ENCODE results near the gene MUC20. TPM values are rescaled to one million over a fixed set of nuclear protein-coding genes. Genes with fewer than 3 reads are reported as not detected.

The MUC20 gene
- total and polyA plus RNA-seq, 2 of the 8 experiments (the other 6 are each of a cell fraction or from before 2014, with no cell fraction given), result 0.24 to 0.26 TPM

GRCh38 chr3:195703776-195704175 is 17.0 kb upstream of the MUC20 start:
- no peaks in the 10 kb centered on the region for H3K79me2 ChIP-seq (ENCODE audit: control insufficient read depth in 1 of 2, insufficient read depth in 2 of 2, low read length in 2 of 2)
- H2BK15ac ChIP-seq (ENCODE audit: low read length), result no peak overlapping the region
- H3K4me2 ChIP-seq (ENCODE audit: insufficient read depth in 1 of 2, low read depth in 2 of 2, low read length in 2 of 2), result no peak overlapping the region
- no peak overlapping the region for H2BK12ac ChIP-seq (ENCODE audit: low read depth, low read length)
- no peak overlapping the region for H2AFZ ChIP-seq (ENCODE audit: low read length)
- H3K79me1 ChIP-seq (ENCODE audit: low read depth, low read length), result no peaks in the 10 kb centered on the region
- H3K4me1 ChIP-seq (replicated peaks in 1 of 4; ENCODE audit: control insufficient read depth in 3 of 4, insufficient read depth in 4 of 4, low read length in 3 of 4), result peaks cover 0 to 10% (median 7%) of the 10 kb centered on the region in 4 experiments
- H2AK5ac ChIP-seq (ENCODE audit: low read depth, low read length), result no peak overlapping the region
- H4K5ac ChIP-seq (ENCODE audit: insufficient read length, low read depth, low read length), result no peak overlapping the region
- no peak overlapping the region for H2BK5ac ChIP-seq (ENCODE audit: low read depth, low read length)
- no peak for FAIRE-seq
- DNase-seq (ENCODE audit: low read depth in 1 of 2, low spot score in 2 of 2), result no peak
- H4K91ac ChIP-seq (replicated peaks; ENCODE audit: insufficient read length, low read length), result no peak overlapping the region
- H3K9ac ChIP-seq (replicated peaks in 1 of 4; ENCODE audit: extremely low read depth in 1 of 4, low read depth in 3 of 4, low read length in 3 of 4), result no peak overlapping the region
- H3K23me2 ChIP-seq (ENCODE audit: low read depth, low read length), result no peaks in the 10 kb centered on the region
- no peak overlapping the region for H3K56ac ChIP-seq (replicated peaks; ENCODE audit: insufficient read length, low read depth, low read length)
- H3K27me3 ChIP-seq (replicated peaks in 1 of 4; ENCODE audit: control insufficient read depth in 3 of 4, extremely low read depth in 1 of 4, insufficient read depth in 3 of 4, low read length in 3 of 4), result no peaks in the 10 kb centered on the region
- no peak overlapping the region for H2BK20ac ChIP-seq (ENCODE audit: low read length)
- no peaks in the 10 kb centered on the region; a peak in 1 of 8 replicates for H3K36me3 ChIP-seq (ENCODE audit: control insufficient read depth in 2 of 4, insufficient read depth in 4 of 4, low read length in 3 of 4)
- H2BK120ac ChIP-seq (replicated peaks; ENCODE audit: low read depth, low read length), result no peak overlapping the region
- H4K20me1 ChIP-seq (replicated peaks in 1 of 2; ENCODE audit: control insufficient read depth in 1 of 2, insufficient read depth in 2 of 2, low read length in 2 of 2), result no peaks in the 10 kb centered on the region
- no peaks in the 10 kb centered on the region for H3K9me3 ChIP-seq (ENCODE audit: insufficient read depth in 2 of 2, low read depth in 1 of 2, low read length in 1 of 2)
- H3K27ac ChIP-seq (ENCODE audit: low read depth, low read length), result no peak overlapping the region
- ChIA-PET CTCF (ENCODE audit: partially characterized antibody) (interaction anchor here (0.6 to 1.8 kb wide), 5 partner anchors 11 to 1784 kb away, joined by 3 to 6 read pairs (median 4); no protein-coding TSS in a partner anchor), POLR2A (ENCODE audit: partially characterized antibody) (no interaction called here)
- WGBS, 2 experiments (ENCODE audit: extremely low coverage in 1 of 2, insufficient coverage in 1 of 2, insufficient read length in 1 of 2, insufficient replicate concordance in 2 of 2, low coverage in 1 of 2, low lambda C conversion rate in 2 of 2, missing lambda C conversion rate in 1 of 2), result 93% methylated on average over 5 of the region's 5 CpGs; no CpG with 5 or more reads in 1 of the 2 experiments
- no peak overlapping the region for H3K18ac ChIP-seq (ENCODE audit: extremely low read depth, low read length)
- H3K23ac ChIP-seq (ENCODE audit: insufficient read length), result no peak overlapping the region
- no peak overlapping the region for H3K4me3 ChIP-seq (ENCODE audit: extremely low read depth in 1 of 4, insufficient read depth in 2 of 4, low read depth in 3 of 4, low read length in 4 of 4)
- H3K4ac ChIP-seq (replicated peaks; ENCODE audit: insufficient read length, low read depth, low read length), result no peak overlapping the region
- no peak overlapping the region for H4K8ac ChIP-seq (ENCODE audit: extremely low read depth, insufficient read depth, low read length)
- H3K14ac ChIP-seq (ENCODE audit: insufficient read length), result no peak overlapping the region
- TF ChIP-seq RXRA (IDR thresholded peaks at IDR 0.05; ENCODE audit: insufficient read depth, low read depth, low read length), result no peak
- no peak for TF ChIP-seq SP4 (IDR thresholded peaks at IDR 0.05; ENCODE audit: low read length)
- no peak for TF ChIP-seq SIN3A (conservative IDR thresholded peaks at IDR 0.05 in 1 of 2, IDR thresholded peaks at IDR 0.05 in 1 of 2; ENCODE audit: low read depth in 1 of 2, low read length in 2 of 2)
- TF ChIP-seq KDM4A (IDR thresholded peaks at IDR 0.05; ENCODE audit: low read depth, low read length, severe bottlenecking), result no peak
- TF ChIP-seq ASH2L (IDR thresholded peaks at IDR 0.05; ENCODE audit: low read length), result no peak
- TF ChIP-seq YY1 (IDR thresholded peaks at IDR 0.05; ENCODE audit: low read depth, low read length), result no peak
- TF ChIP-seq HDAC2 (IDR thresholded peaks at IDR 0.05; ENCODE audit: borderline replicate concordance in 1 of 2, low read depth in 2 of 2, low read length in 2 of 2), result no peak
- TF ChIP-seq KDM1A (IDR thresholded peaks at IDR 0.05; ENCODE audit: borderline replicate concordance, low read length), result no peak
- TF ChIP-seq SP2 (IDR thresholded peaks at IDR 0.05; ENCODE audit: low read length), result no peak
- no peak for TF ChIP-seq ATF3 (IDR thresholded peaks at IDR 0.05; ENCODE audit: insufficient read depth, low read depth, low read length)
- TF ChIP-seq JUND (IDR thresholded peaks at IDR 0.05; ENCODE audit: low read length), result no peak
- no peak for TF ChIP-seq JUN (IDR thresholded peaks at IDR 0.05; ENCODE audit: low read depth, low read length)
- no peak for TF ChIP-seq MAX (IDR thresholded peaks at IDR 0.05)
- no peak for TF ChIP-seq TEAD4 (IDR thresholded peaks at IDR 0.05; ENCODE audit: low read depth, low read length)
- TF ChIP-seq POLR2A (IDR thresholded peaks at IDR 0.05; ENCODE audit: control extremely low read depth in 1 of 2, low read depth in 2 of 2, low read length in 2 of 2), result no peak

Measured in H1 (cell line).